Activated CD4-positive, alpha-beta T cell treated with anti-CD3 and anti-CD28 coated beads, Interleukin-2, amount 10 ng/mL, durations not matched to agents 24 days and 14 days (primary cell): ENCODE data around the gene EBLN1. TPM values are rescaled to one million over a fixed set of nuclear protein-coding genes. Genes with fewer than 3 reads are reported as not detected.
"Not testable (repeated sequence)": the region's sequence is repeated elsewhere in the genome, so short reads cannot be mapped to it uniquely, and the experiment has no call there.

Experiments
- DNase-seq: peaks from one replicate; pipeline ENCODE4 v3.0.0; 2022
- H3K27ac Mint-ChIP-seq: one replicate; pipeline ENCODE4 v1.8.0; 2022; ENCODE audit warnings: mild to moderate bottlenecking, mixed read lengths
- H3K27me3 Mint-ChIP-seq: one replicate; pipeline ENCODE4 v1.8.0; 2022; ENCODE audit warnings: mixed read lengths
- H3K36me3 Mint-ChIP-seq: one replicate; pipeline ENCODE4 v1.8.0; 2022; ENCODE audit warnings: low read depth, mild to moderate bottlenecking, mixed read lengths
- H3K4me1 Mint-ChIP-seq: one replicate; pipeline ENCODE4 v1.8.0; 2021; ENCODE audit warnings: mixed read lengths
- H3K4me3 Mint-ChIP-seq: one replicate; pipeline ENCODE4 v1.8.0; 2022; ENCODE audit warnings: mild to moderate bottlenecking, moderate library complexity, mixed read lengths
- H3K9me3 Mint-ChIP-seq: one replicate; pipeline ENCODE4 v1.8.0; 2021; ENCODE audit warnings: mixed read lengths
- intact Hi-C: fragments of 100-400 bp; cut with micrococcal nuclease; formaldehyde crosslinking; loops from one replicate; pipeline ENCODE4 v1.15.1; 2023
- total RNA-seq: library from RNA; stranded (reverse); gene quantifications from 2 replicates; pipeline ENCODE4 v1.2.3, GENCODE V29; 2022

Gene EBLN1
- total RNA-seq, 1 donor from 2014 or later: not detected

DNA sequence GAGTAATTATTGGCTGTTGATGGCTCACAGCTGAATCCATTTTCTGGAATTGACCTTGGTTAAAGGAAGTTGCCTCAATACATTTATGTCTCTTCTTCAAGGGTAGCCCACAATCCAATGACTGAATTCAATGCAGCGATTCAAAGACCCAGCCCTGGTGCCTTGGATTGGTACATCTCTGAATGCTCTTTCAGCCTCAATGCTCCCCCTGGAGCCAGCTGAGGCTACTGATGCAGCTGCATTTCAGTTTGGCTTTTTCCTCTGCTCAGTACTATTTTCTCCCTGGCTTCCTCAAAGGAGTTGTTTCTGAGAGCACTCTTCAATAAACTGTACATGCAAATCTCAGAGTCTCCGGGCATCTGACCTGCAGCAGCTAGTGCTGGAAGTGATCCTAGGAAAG, 633 bp upstream of the EBLN1 start:
- Mint-ChIP-seq H3K4me1 (peaks cover 14% of the 10 kb centered on the region), H3K9me3 (peaks cover 11% of the 10 kb centered on the region)
- intact Hi-C loops: no loop called here

DNA sequence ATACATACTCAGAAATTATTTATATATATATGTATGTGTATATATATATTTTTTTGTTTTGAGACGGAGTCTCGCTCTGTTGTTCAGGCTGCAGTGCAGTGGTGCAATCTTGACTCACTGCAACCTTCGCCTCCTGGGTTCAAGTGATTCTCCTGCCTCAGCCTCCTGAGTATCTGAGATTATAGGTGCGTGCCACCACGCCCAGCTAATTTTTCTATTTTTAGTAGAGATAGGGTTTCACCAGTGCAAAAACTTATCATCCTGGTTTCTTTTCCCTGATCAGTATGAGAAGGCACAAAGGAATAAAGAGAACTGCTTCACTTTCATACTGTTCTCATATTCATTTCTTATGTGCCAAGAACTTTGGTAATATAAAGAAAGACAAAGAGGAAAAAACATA, 731 bp downstream of the EBLN1 start:
- intact Hi-C loops, H3K4me3 Mint-ChIP-seq, H3K36me3 Mint-ChIP-seq, DNase-seq, H3K27me3 Mint-ChIP-seq, H3K27ac Mint-ChIP-seq, H3K4me1 Mint-ChIP-seq: not testable (repeated sequence)
- peaks cover 11% of the 10 kb centered on the region for H3K9me3 Mint-ChIP-seq

More for the DNA sequence above, 633 bp upstream of the EBLN1 start:
- Mint-ChIP-seq H3K27ac (no peak overlapping the region), H3K27me3 (peaks cover 2% of the 10 kb centered on the region), H3K4me3 (no peak overlapping the region), H3K36me3 (no peaks in the 10 kb centered on the region)
- DNase-seq: no peak

GRCh38 chr10:22210267-22210666, 7.5 kb downstream of the EBLN1 start:
- no peak overlapping the region for H3K27ac Mint-ChIP-seq
- peaks cover 23% of the 10 kb centered on the region for H3K27me3 Mint-ChIP-seq
- peaks cover 3% of the 10 kb centered on the region for H3K9me3 Mint-ChIP-seq
- H3K36me3 Mint-ChIP-seq: no peaks in the 10 kb centered on the region
- no peak overlapping the region for H3K4me3 Mint-ChIP-seq
- no peaks in the 10 kb centered on the region for H3K4me1 Mint-ChIP-seq
- intact Hi-C loops: no loop called here
- no peak for DNase-seq

- Mint-ChIP-seq H3K36me3 (no peaks in the 10 kb centered on the region), H3K9me3 (no peaks in the 10 kb centered on the region), H3K4me1 (no peaks in the 10 kb centered on the region), H3K27me3 (peaks cover 6% of the 10 kb centered on the region), H3K4me3 (no peak overlapping the region), H3K27ac (no peak overlapping the region)
- no peak for DNase-seq
- intact Hi-C loops: no loop called here
Observed at GRCh38 chr10:22193945-22194344, 23.9 kb downstream of the EBLN1 start.

- no peak overlapping the region for H3K27ac Mint-ChIP-seq
- H3K9me3 Mint-ChIP-seq: peaks cover 4% of the 10 kb centered on the region
- no peak for DNase-seq
Observed at GRCh38 chr10:22185586-22185985, 32.2 kb downstream of the EBLN1 start.

DNA sequence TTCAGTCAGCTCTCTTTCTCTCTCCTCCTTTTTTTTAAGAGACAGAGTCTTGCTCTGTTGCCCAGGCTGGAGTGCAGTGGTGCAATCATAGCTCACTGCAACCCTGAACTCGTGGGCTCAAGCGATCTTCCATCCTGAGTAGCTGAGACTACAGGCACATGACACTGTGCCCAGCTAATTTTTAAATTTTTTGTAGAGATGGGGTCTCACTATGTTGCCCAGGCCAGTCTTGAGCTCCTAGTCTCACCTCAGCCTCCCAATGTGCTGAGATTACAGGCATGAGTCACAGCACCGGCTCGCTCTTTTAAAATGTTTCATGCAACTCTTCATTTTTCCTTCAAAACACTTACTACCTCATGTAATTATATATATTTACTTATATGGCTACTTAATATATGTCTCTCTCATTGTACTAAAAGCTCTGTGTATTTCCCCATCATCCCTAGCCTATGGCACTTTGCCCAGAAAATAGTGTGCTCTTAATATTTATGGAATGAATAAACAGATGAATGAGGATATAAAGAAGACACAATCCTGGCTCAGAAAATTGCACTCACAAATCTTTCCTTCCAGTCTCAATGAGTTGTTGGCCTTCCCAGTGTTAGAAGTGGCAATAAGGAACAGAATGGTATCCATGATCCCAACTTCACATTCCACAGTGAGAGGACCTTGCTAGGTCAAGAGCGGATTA, 33.9 kb downstream of the EBLN1 start:
- H3K9me3 Mint-ChIP-seq: peaks cover 8% of the 10 kb centered on the region
- peaks cover 33% of the 10 kb centered on the region for H3K27me3 Mint-ChIP-seq
- intact Hi-C loops: no loop called here
- no peak overlapping the region for H3K4me3 Mint-ChIP-seq
- H3K27ac Mint-ChIP-seq: no peak overlapping the region
- H3K4me1 Mint-ChIP-seq: no peaks in the 10 kb centered on the region
- H3K36me3 Mint-ChIP-seq: no peaks in the 10 kb centered on the region
- no peak for DNase-seq

More at GRCh38 chr10:22185586-22185985, 32.2 kb downstream of the EBLN1 start:
- peaks cover 24% of the 10 kb centered on the region for H3K27me3 Mint-ChIP-seq
- H3K4me1 Mint-ChIP-seq: no peaks in the 10 kb centered on the region
- no peaks in the 10 kb centered on the region for H3K36me3 Mint-ChIP-seq
- no peak overlapping the region for H3K4me3 Mint-ChIP-seq
- intact Hi-C loops: no loop called here

DNA sequence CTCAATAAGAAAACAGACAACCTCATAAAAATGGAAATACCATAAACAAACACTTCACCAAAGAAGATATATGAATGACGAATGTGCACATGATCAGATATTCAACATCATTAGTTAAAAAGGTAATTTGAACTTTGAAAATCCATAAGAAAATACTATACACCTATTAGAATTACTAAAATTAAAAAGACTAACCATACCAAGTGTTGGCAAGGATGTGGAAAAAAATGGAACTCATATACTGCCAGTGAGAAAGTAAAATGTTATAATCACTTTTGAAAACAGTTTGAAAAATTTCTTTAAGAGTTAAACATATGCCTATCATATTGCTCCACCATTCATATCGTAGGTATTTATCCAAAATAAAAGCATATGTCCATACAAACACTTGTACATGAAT, 37.1 kb downstream of the EBLN1 start:
- intact Hi-C loops: no loop called here
- Mint-ChIP-seq H3K27ac (no peak overlapping the region), H3K27me3 (peaks cover 32% of the 10 kb centered on the region), H3K4me3 (no peak overlapping the region), H3K9me3 (peaks cover 8% of the 10 kb centered on the region), H3K4me1 (no peaks in the 10 kb centered on the region), H3K36me3 (no peaks in the 10 kb centered on the region)
- DNase-seq: no peak

- peaks cover 2% of the 10 kb centered on the region for H3K4me1 Mint-ChIP-seq
- intact Hi-C loops: no loop called here
- no peak for DNase-seq
- no peak overlapping the region for H3K4me3 Mint-ChIP-seq
- peaks cover 22% of the 10 kb centered on the region for H3K27me3 Mint-ChIP-seq
- H3K9me3 Mint-ChIP-seq: no peaks in the 10 kb centered on the region
- no peak overlapping the region for H3K27ac Mint-ChIP-seq
- no peaks in the 10 kb centered on the region for H3K36me3 Mint-ChIP-seq
Observed at GRCh38 chr10:22174442-22174841, 43.4 kb downstream of the EBLN1 start.

DNA sequence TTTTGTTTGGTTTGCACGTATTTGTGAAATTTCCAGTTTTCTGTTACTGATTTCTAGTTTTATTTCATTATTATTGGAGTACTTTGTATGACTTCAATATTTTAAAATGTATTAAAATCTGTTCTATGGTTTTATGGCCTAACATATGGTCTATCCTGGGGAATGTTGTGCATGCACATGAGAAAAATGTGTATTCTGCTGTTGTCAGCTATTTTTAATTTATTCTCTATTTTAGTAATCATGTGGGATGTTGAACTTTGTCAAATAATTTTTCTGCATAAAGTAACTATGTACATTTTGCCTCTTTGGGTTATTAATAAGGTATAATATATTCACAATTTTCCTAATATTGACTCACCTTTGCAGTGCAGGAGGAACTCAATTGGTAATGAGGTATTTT, 46.7 kb downstream of the EBLN1 start:
- Mint-ChIP-seq H3K9me3 (no peaks in the 10 kb centered on the region), H3K4me1 (peaks cover 10% of the 10 kb centered on the region), H3K27ac (no peak overlapping the region), H3K36me3 (no peaks in the 10 kb centered on the region), H3K27me3 (peaks cover 15% of the 10 kb centered on the region), H3K4me3 (no peak overlapping the region)
- intact Hi-C loops: no loop called here
- no peak for DNase-seq

DNA sequence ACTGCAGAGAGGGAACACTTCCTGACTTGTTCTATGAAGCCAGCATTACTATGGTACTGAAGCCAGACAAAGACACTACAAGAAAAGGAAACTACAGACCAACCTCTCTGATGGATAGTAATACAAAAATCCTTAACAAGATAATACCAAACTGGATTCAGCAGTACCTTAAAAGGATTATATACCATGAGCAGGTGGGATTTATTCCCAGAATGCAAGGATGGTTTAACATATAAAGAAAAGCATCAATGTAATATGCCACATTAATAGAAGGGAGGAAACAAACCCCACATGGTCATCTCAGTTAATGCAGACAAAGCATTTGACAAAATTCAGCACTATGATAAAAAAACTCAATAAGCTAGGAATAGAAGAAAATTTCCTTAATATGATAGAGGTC, 47.2 kb downstream of the EBLN1 start:
- Mint-ChIP-seq H3K9me3 (no peaks in the 10 kb centered on the region), H3K4me1 (peaks cover 10% of the 10 kb centered on the region), H3K36me3 (no peaks in the 10 kb centered on the region), H3K27ac (no peak overlapping the region), H3K27me3 (peaks cover 14% of the 10 kb centered on the region), H3K4me3 (no peak overlapping the region)
- no peak for DNase-seq
- intact Hi-C loops: no loop called here

GRCh38 chr10:22159979-22160378, 57.8 kb downstream of the EBLN1 start:
- H3K27ac Mint-ChIP-seq: no peak overlapping the region
- H3K9me3 Mint-ChIP-seq: peaks cover 16% of the 10 kb centered on the region
- no peaks in the 10 kb centered on the region for H3K36me3 Mint-ChIP-seq
- H3K4me3 Mint-ChIP-seq: no peak overlapping the region
- DNase-seq: no peak
- H3K27me3 Mint-ChIP-seq: peaks cover 2% of the 10 kb centered on the region
- intact Hi-C loops: no loop called here
- peaks cover 7% of the 10 kb centered on the region for H3K4me1 Mint-ChIP-seq

- Mint-ChIP-seq H3K4me1 (peaks cover 7% of the 10 kb centered on the region), H3K27me3 (peaks cover 2% of the 10 kb centered on the region), H3K9me3 (peaks cover 16% of the 10 kb centered on the region), H3K4me3 (peak overlapping the region; percentile 54), H3K36me3 (no peaks in the 10 kb centered on the region), H3K27ac (peak overlapping the region; percentile 46)
- DNase-seq: no peak
- intact Hi-C loops: no loop called here
Observed at GRCh38 chr10:22159180-22159579, 58.6 kb downstream of the EBLN1 start.
